Activated CD4-positive, alpha-beta T cell treated with anti-CD3 and anti-CD28 coated beads for 36 hours (primary cell): ENCODE measurements around the gene CYP2C8. TPM values are rescaled to one million over a fixed set of nuclear protein-coding genes. Genes with fewer than 3 reads are reported as not detected.
"Not testable (repeated sequence)": the region's sequence is repeated elsewhere in the genome, so short reads cannot be mapped to it uniquely, and the experiment has no call there.

Source experiments
- ATAC-seq: fragments of 200-7000 bp; cut with Tn5 transposase; one replicate; pipeline ENCODE4 v1.10.0; 2021; ENCODE audit warnings: mild to moderate bottlenecking, moderate library complexity
- CTCF ChIA-PET: fragments of 350-600 bp; sonication (Branson Sonifier 250); formaldehyde crosslinking; loops from one replicate; lab custom pipeline; 2021; ENCODE audit warnings: antibody characterized with exemption; lab: Charles Lee
- POLR2A ChIA-PET: fragments of 350-600 bp; sonication (Branson Sonifier 250); formaldehyde crosslinking; loops from one replicate; lab custom pipeline; 2021; ENCODE audit warnings: antibody characterized with exemption, inconsistent platforms; lab: Charles Lee
- DNase-seq: peaks from one replicate; pipeline ENCODE4 v3.0.0-alpha.2; 2020
- H3K27ac Mint-ChIP-seq: one replicate; pipeline ENCODE4 v1.8.0; 2021; ENCODE audit warnings: mixed read lengths
- H3K27me3 Mint-ChIP-seq: one replicate; pipeline ENCODE4 v1.8.0; 2021; ENCODE audit warnings: mixed read lengths
- H3K36me3 Mint-ChIP-seq: one replicate; pipeline ENCODE4 v1.8.0; 2021; ENCODE audit warnings: low read depth, mixed read lengths
- H3K4me1 Mint-ChIP-seq: one replicate; pipeline ENCODE4 v1.8.0; 2021; ENCODE audit warnings: mixed read lengths
- H3K4me3 Mint-ChIP-seq: one replicate; pipeline ENCODE4 v1.8.0; 2021; ENCODE audit warnings: mild to moderate bottlenecking, moderate library complexity, mixed read lengths
- H3K9me3 Mint-ChIP-seq: one replicate; pipeline ENCODE4 v1.8.0; 2021; ENCODE audit warnings: low read depth, mixed read lengths
- intact Hi-C, 2 experiments: fragments of 100-400 bp; cut with DNase I in 1 of 2; cut with micrococcal nuclease in 1 of 2; formaldehyde crosslinking; loops; one replicate each; pipeline versions ENCODE4 v1.14.2 to v1.15.1; 2022 to 2024; cut with DNase I, micrococcal nuclease
- total RNA-seq, 2 experiments: library from RNA; stranded (reverse); gene quantifications; one replicate each; pipeline ENCODE4 v1.2.3, GENCODE V29; 2021

CYP2C8 gene
- under 1 TPM in 1 of 2 experiments, not detected in 1; 0.14 TPM for total RNA-seq

DNA sequence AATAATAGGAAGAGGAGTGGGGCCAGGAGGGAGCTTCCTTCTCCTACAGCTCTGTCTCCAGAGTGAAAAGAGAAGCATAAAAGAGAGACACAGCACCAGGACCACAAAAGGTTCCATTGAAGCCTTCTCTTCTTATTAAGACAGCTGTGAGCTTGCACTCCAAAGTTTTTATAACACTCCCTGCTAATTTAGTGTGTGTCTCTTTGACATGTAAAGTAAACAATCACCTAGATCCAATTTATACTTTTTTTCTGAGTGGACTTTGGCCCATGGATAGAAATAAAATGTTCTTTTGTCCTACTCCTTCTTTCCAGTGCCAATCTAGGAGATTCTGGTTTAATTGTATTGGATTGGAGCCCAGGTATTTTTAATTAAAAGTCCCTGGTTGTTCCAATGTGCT is at the start of gene CYP2C8:
Gene CYP2C8, minus strand, starts transcription at position 212 of the 400 bp plus-strand sequence. Its CDS starts 95 bp downstream, at position 117.
- Mint-ChIP-seq H3K36me3 (no peaks in the 10 kb centered on the region), H3K9me3 (no peaks in the 10 kb centered on the region), H3K27ac (no peak within 1 kb of the TSS), H3K4me1 (no peaks in the 10 kb centered on the region), H3K27me3 (no peaks in the 10 kb centered on the region), H3K4me3 (no peak within 1 kb of the TSS)
- DNase-seq (no peak), ATAC-seq (no peak)
- intact Hi-C loops: no loop called here
- ChIA-PET CTCF (no interaction called here), POLR2A (no interaction called here)

DNA sequence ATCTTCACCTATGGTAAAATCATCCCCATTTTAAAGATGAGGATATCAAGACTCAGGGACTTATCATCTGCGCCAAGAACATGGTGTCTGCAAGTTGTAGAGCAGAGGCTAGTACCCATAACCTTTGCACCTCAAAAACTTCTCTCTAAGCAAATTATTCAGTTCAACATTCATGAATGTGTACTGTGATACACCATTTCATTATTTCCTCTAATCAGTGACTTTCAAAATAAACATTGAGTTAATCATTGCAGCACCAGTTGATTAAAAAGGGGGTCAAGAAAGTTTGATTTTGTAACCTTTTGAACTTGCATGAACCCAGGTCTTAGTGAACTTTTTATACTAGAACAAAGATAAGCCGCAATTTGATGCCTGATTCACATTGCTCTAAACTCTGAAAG is 47.6 kb upstream of the CYP2C8 start:
- no peak for ATAC-seq
- H3K27me3 Mint-ChIP-seq: peaks cover 5% of the 10 kb centered on the region
- no peaks in the 10 kb centered on the region for H3K4me1 Mint-ChIP-seq
- no peak for DNase-seq
- H3K4me3 Mint-ChIP-seq: no peak overlapping the region
- ChIA-PET CTCF (no interaction called here), POLR2A (no interaction called here)
- intact Hi-C loops: no loop called here
- peaks cover 23% of the 10 kb centered on the region for H3K9me3 Mint-ChIP-seq
- no peaks in the 10 kb centered on the region for H3K36me3 Mint-ChIP-seq
- no peak overlapping the region for H3K27ac Mint-ChIP-seq

DNA sequence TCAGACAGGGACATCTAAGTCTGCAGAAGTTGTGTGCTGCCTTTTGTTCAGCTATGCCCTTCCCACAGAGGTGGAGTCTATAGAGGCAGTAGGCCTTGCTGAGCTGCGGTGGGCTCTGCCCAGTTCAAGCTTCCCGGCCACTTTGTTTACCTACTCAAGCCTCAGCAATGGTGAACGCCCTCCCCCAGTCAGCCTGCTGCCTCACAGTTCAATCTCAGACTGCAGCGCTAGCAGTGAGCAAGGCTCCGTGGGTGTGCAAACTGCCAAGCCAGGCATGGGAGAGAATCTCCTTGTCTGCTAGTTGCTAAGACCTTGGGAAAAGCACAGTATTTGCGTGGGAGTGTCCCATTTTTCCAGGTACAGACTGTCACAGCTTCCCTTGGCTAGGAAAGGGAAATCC is 41.5 kb upstream of the CYP2C8 start:
- H3K27me3 Mint-ChIP-seq, CTCF ChIA-PET, ATAC-seq, POLR2A ChIA-PET, intact Hi-C loops, H3K36me3 Mint-ChIP-seq, H3K27ac Mint-ChIP-seq, H3K4me1 Mint-ChIP-seq, H3K4me3 Mint-ChIP-seq, H3K9me3 Mint-ChIP-seq, DNase-seq: not testable (repeated sequence)

GRCh38 chr10:95097805-95098204 is 28.5 kb upstream of the CYP2C8 start:
- DNase-seq (no peak), ATAC-seq (no peak)
- intact Hi-C loops: no loop called here
- ChIA-PET CTCF (interaction anchor here (0.6 kb wide), 1 partner anchor 208 kb away, joined by 3 read pairs; no protein-coding TSS in a partner anchor), POLR2A (no interaction called here)
- Mint-ChIP-seq H3K36me3 (no peaks in the 10 kb centered on the region), H3K4me1 (no peaks in the 10 kb centered on the region), H3K9me3 (no peaks in the 10 kb centered on the region), H3K4me3 (no peak overlapping the region), H3K27me3 (no peaks in the 10 kb centered on the region), H3K27ac (no peak overlapping the region)

DNA sequence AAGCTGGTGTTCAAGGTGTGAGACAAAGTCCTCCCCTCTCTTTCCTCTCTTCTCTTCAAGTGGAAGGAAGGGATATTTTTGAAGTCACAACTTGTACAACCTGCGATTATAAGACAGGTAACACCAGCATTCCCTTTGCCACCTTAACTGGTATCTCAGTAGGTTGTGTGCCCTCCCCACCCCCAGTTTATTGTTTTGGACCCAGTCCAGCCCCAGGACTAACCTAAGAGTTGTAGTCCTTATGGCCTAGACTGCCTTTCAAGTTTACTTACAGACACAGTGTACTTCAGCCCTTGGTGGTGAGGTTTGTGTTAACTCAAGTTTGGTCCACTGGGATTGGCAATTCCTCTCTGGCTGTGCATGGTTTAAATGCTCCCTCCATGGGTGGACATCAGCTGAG is 26.8 kb upstream of the CYP2C8 start:
- Mint-ChIP-seq H3K9me3 (no peaks in the 10 kb centered on the region), H3K36me3 (no peaks in the 10 kb centered on the region), H3K4me1 (no peaks in the 10 kb centered on the region), H3K4me3 (no peak overlapping the region), H3K27ac (no peak overlapping the region), H3K27me3 (no peaks in the 10 kb centered on the region)
- ATAC-seq (no peak), DNase-seq (no peak)
- CTCF ChIA-PET: no interaction called here
- intact Hi-C loops: no loop called here
- POLR2A ChIA-PET: no interaction called here

GRCh38 chr10:95079626-95080025 is 10.3 kb upstream of the CYP2C8 start:
- H3K9me3 Mint-ChIP-seq, H3K27ac Mint-ChIP-seq, intact Hi-C loops, H3K4me3 Mint-ChIP-seq, POLR2A ChIA-PET, ATAC-seq, H3K4me1 Mint-ChIP-seq, H3K27me3 Mint-ChIP-seq, H3K36me3 Mint-ChIP-seq, CTCF ChIA-PET, DNase-seq: not testable (repeated sequence)

- DNase-seq (no peak), ATAC-seq (no peak)
- Mint-ChIP-seq H3K9me3 (peaks cover 7% of the 10 kb centered on the region), H3K36me3 (no peaks in the 10 kb centered on the region), H3K27me3 (no peaks in the 10 kb centered on the region), H3K27ac (no peak overlapping the region), H3K4me3 (no peak overlapping the region), H3K4me1 (no peaks in the 10 kb centered on the region)
- intact Hi-C loops: no loop called here
- ChIA-PET POLR2A (no interaction called here), CTCF (no interaction called here)
Measured at GRCh38 chr10:95077556-95077955, 8.3 kb upstream of the CYP2C8 start.

DNA sequence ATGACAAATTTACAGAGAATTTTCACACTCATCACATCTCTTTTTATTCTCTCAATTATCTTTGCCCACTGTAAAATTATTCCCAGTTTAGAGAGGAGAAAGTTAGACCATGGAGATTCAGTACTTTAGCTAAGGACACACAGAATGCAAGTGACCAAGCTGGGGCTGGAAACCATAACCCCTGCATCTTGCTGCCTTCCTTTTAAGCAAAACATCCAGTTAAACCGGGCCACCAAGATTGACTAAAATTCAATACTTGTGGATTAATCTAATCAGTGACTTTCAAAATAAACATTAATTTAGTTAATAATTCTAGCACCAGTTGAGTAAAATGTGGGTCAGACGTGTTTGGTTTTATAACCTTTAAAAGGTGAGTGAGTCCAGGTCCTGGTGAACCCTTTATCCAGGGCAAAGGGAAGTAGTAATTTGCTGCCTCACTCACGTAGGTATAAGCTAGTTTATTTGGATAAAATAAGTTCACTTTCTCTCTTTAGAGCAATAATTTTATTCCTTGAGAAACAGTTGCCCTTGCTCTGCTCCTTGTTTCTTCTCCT is 1.9 kb upstream of the CYP2C8 start:
- Mint-ChIP-seq H3K4me1 (no peaks in the 10 kb centered on the region), H3K27ac (no peak overlapping the region), H3K36me3 (no peaks in the 10 kb centered on the region), H3K4me3 (no peak overlapping the region), H3K27me3 (no peaks in the 10 kb centered on the region), H3K9me3 (no peaks in the 10 kb centered on the region)
- ATAC-seq (no peak), DNase-seq (no peak)
- POLR2A ChIA-PET: no interaction called here
- intact Hi-C loops: no loop called here
- CTCF ChIA-PET: no interaction called here

- H3K27me3 Mint-ChIP-seq, H3K4me1 Mint-ChIP-seq, CTCF ChIA-PET, ATAC-seq, H3K9me3 Mint-ChIP-seq, intact Hi-C loops, POLR2A ChIA-PET, H3K36me3 Mint-ChIP-seq, H3K27ac Mint-ChIP-seq, DNase-seq, H3K4me3 Mint-ChIP-seq: not testable (repeated sequence)
Measured at GRCh38 chr10:95064125-95064524, 5.2 kb downstream of the CYP2C8 start.

- ChIA-PET CTCF (interaction anchor here (1.0 kb wide), 1 partner anchor 17 kb away, joined by 3 read pairs; no protein-coding TSS in a partner anchor), POLR2A (no interaction called here)
- ATAC-seq (no peak), DNase-seq (no peak)
- Mint-ChIP-seq H3K4me1 (no peaks in the 10 kb centered on the region), H3K9me3 (no peaks in the 10 kb centered on the region), H3K36me3 (no peaks in the 10 kb centered on the region), H3K4me3 (no peak overlapping the region), H3K27ac (no peak overlapping the region), H3K27me3 (no peaks in the 10 kb centered on the region)
- intact Hi-C loops: no loop called here
Measured at GRCh38 chr10:95056744-95057363, 12.4 kb downstream of the CYP2C8 start.

- Mint-ChIP-seq H3K4me3 (no peak overlapping the region), H3K9me3 (peaks cover 3% of the 10 kb centered on the region), H3K27me3 (no peaks in the 10 kb centered on the region), H3K36me3 (no peaks in the 10 kb centered on the region), H3K4me1 (no peaks in the 10 kb centered on the region), H3K27ac (no peak overlapping the region)
- DNase-seq (no peak), ATAC-seq (no peak)
- CTCF ChIA-PET: no interaction called here
- intact Hi-C loops: no loop called here
- POLR2A ChIA-PET: no interaction called here
Measured at GRCh38 chr10:95049919-95050318, 19.4 kb downstream of the CYP2C8 start.

- Mint-ChIP-seq H3K9me3 (peaks cover 3% of the 10 kb centered on the region), H3K4me1 (no peaks in the 10 kb centered on the region), H3K36me3 (no peaks in the 10 kb centered on the region), H3K27ac (no peak overlapping the region), H3K4me3 (no peak overlapping the region), H3K27me3 (no peaks in the 10 kb centered on the region)
- DNase-seq (no peak), ATAC-seq (no peak)
- POLR2A ChIA-PET: no interaction called here
- intact Hi-C loops: no loop called here
- CTCF ChIA-PET: no interaction called here
Measured at GRCh38 chr10:95048206-95048605, 21.1 kb downstream of the CYP2C8 start.
